Neural cell (in vitro differentiated cells): ENCODE data around the gene PRH2. TPM values are rescaled to one million over a fixed set of nuclear protein-coding genes. Genes with fewer than 3 reads are reported as not detected.

ENCODE experiments used
- H2AFZ ChIP-seq: fragments of 200-600, 300-800 bp; sonication (generic), shearing (Covaris generic); 2 replicates; pipeline ENCODE4 v1.6.0; 2014; ENCODE audit warnings: low read depth, mild to moderate bottlenecking, antibody characterized with exemption, low read length, moderate library complexity
- H3F3A ChIP-seq: fragments of 200-600 bp; shearing (Covaris generic); 2 replicates; pipeline ENCODE4 v1.6.1; 2016; ENCODE audit warnings: mild to moderate bottlenecking, moderate library complexity, mixed read lengths, antibody characterized with exemption, low read length; ENCODE audit not compliant: insufficient read depth, poor library complexity, severe bottlenecking
- H3K27ac ChIP-seq: fragments of 200-600, 300-800 bp; sonication (generic), shearing (Covaris generic); 2 replicates; pipeline ENCODE4 v1.5.1; 2014; ENCODE audit warnings: mild to moderate bottlenecking, low read length, moderate library complexity
- H3K27me3 ChIP-seq: fragments of 300-800, 200-600 bp; sonication (generic), shearing (Covaris generic); 2 replicates; pipeline ENCODE4 v1.6.0; 2014; ENCODE audit warnings: mild to moderate bottlenecking, low read depth, low read length, moderate library complexity; ENCODE audit not compliant: insufficient read depth
- H3K36me3 ChIP-seq: fragments of 300-800, 200-600 bp; sonication (generic), shearing (Covaris generic); 2 replicates; pipeline ENCODE4 v1.5.1; 2014; ENCODE audit warnings: mild to moderate bottlenecking, antibody characterized with exemption, low read length, moderate library complexity; ENCODE audit not compliant: insufficient read depth
- H3K4me2 ChIP-seq: fragments of 300-800, 200-600 bp; sonication (generic), shearing (Covaris generic); 2 replicates; pipeline ENCODE4 v1.6.0; 2014; ENCODE audit warnings: mild to moderate bottlenecking, low read length
- H3K4me3 ChIP-seq: fragments of 300-800, 200-600 bp; sonication (generic), shearing (Covaris generic); 2 replicates; pipeline ENCODE4 v1.5.1; 2014; ENCODE audit warnings: mild to moderate bottlenecking, low read length, moderate library complexity
- H3K79me2 ChIP-seq: fragments of 200-600 bp; shearing (Covaris generic); replicated peaks from 2 replicates; pipeline ENCODE4 v1.6.0; 2014; ENCODE audit warnings: mild to moderate bottlenecking, low read length, moderate library complexity; ENCODE audit not compliant: insufficient read depth
- H3K9ac ChIP-seq: fragments of 300-800, 200-600 bp; sonication (generic), shearing (Covaris generic); 2 replicates; pipeline ENCODE4 v1.6.1; 2016; ENCODE audit warnings: mild to moderate bottlenecking, low read length, mixed read lengths
- H3K9me2 ChIP-seq: fragments of 200-600 bp; shearing (Covaris generic); 2 replicates; pipeline ENCODE4 v1.6.1; 2016; ENCODE audit warnings: mild to moderate bottlenecking, low read length, mixed read lengths; ENCODE audit not compliant: insufficient read depth
- H3K9me3 ChIP-seq: fragments of 200-600, 300-800 bp; sonication (generic), shearing (Covaris generic); 2 replicates; pipeline ENCODE4 v1.6.1; 2016; ENCODE audit warnings: mild to moderate bottlenecking, mixed run types, low read length, moderate library complexity, mixed read lengths
- H4K20me1 ChIP-seq: fragments of 200-600 bp; shearing (Covaris generic); 2 replicates; pipeline ENCODE4 v1.6.1; 2016; ENCODE audit warnings: mild to moderate bottlenecking, mixed run types; ENCODE audit not compliant: insufficient read depth
- CTCF ChIP-seq: fragments of 450-650 bp; IDR thresholded peaks from 2 replicates; pipeline ENCODE4 v1.5.1; 2014; ENCODE audit warnings: antibody characterized with exemption, mild to moderate bottlenecking, moderate library complexity; ENCODE audit not compliant: poor library complexity, severe bottlenecking
- EP300 ChIP-seq: fragments of 450-650 bp; conservative IDR thresholded peaks from 2 replicates; pipeline ENCODE4 v1.6.1; 2014; ENCODE audit warnings: antibody characterized with exemption, mild to moderate bottlenecking, moderate library complexity; ENCODE audit not compliant: poor library complexity, severe bottlenecking
- EZH2 ChIP-seq: fragments of 200-600, 300-800 bp; shearing (Covaris generic), sonication (generic); IDR thresholded peaks from 2 replicates; pipeline ENCODE4 v1.6.1; 2014; ENCODE audit warnings: antibody characterized with exemption, low read length, borderline replicate concordance, mild to moderate bottlenecking; ENCODE audit not compliant: insufficient read depth, poor library complexity, severe bottlenecking
- MXI1 ChIP-seq: fragments of 450-650 bp; conservative IDR thresholded peaks from 2 replicates; pipeline ENCODE4 v1.6.1; 2014; ENCODE audit warnings: antibody characterized with exemption, mild to moderate bottlenecking; ENCODE audit not compliant: poor library complexity, severe bottlenecking
- POLR2AphosphoS5 ChIP-seq: IDR thresholded peaks from 2 replicates; pipeline ENCODE4 v1.6.1; 2012
- RAD21 ChIP-seq: fragments of 450-650 bp; conservative IDR thresholded peaks from 2 replicates; pipeline ENCODE4 v1.6.1; 2014; ENCODE audit warnings: antibody characterized with exemption, mild to moderate bottlenecking, moderate library complexity
- SMC3 ChIP-seq: fragments of 450-650 bp; conservative IDR thresholded peaks from 2 replicates; pipeline ENCODE4 v1.6.1; 2014; ENCODE audit warnings: antibody characterized with exemption, mild to moderate bottlenecking, moderate library complexity; ENCODE audit not compliant: poor library complexity
- TAF1 ChIP-seq: IDR thresholded peaks from 2 replicates; pipeline ENCODE4 v1.6.1; 2012; ENCODE audit warnings: low read depth
- polyA plus RNA-seq: library from polyadenylated mRNA; depleted of rRNA; stranded (reverse); fragments of >200 nt; gene quantifications from 2 replicates; pipeline ENCODE4 v1.2.3, GENCODE V29; 2014
- TF ChIP-seq, protein P1 (sequence below): IDR thresholded peaks from 2 replicates; pipeline ENCODE4 v1.6.1; 2012; ENCODE audit warnings: borderline replicate concordance

Gene PRH2
- polyA plus RNA-seq, 1 donor from 2014 or later = not detected

- no peak overlapping the region for H2AFZ ChIP-seq
- TF ChIP-seq MXI1 (no peak), TAF1 (no peak), RAD21 (no peak), EZH2 (no peak), CTCF (no peak), EP300 (no peak), POLR2AphosphoS5 (no peak), SMC3 (no peak)
- TF ChIP-seq, protein P1, sequence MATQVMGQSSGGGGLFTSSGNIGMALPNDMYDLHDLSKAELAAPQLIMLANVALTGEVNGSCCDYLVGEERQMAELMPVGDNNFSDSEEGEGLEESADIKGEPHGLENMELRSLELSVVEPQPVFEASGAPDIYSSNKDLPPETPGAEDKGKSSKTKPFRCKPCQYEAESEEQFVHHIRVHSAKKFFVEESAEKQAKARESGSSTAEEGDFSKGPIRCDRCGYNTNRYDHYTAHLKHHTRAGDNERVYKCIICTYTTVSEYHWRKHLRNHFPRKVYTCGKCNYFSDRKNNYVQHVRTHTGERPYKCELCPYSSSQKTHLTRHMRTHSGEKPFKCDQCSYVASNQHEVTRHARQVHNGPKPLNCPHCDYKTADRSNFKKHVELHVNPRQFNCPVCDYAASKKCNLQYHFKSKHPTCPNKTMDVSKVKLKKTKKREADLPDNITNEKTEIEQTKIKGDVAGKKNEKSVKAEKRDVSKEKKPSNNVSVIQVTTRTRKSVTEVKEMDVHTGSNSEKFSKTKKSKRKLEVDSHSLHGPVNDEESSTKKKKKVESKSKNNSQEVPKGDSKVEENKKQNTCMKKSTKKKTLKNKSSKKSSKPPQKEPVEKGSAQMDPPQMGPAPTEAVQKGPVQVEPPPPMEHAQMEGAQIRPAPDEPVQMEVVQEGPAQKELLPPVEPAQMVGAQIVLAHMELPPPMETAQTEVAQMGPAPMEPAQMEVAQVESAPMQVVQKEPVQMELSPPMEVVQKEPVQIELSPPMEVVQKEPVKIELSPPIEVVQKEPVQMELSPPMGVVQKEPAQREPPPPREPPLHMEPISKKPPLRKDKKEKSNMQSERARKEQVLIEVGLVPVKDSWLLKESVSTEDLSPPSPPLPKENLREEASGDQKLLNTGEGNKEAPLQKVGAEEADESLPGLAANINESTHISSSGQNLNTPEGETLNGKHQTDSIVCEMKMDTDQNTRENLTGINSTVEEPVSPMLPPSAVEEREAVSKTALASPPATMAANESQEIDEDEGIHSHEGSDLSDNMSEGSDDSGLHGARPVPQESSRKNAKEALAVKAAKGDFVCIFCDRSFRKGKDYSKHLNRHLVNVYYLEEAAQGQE = no peak
- no peak overlapping the region for H3K9ac ChIP-seq
- H4K20me1 ChIP-seq = no peaks in the 10 kb centered on the region
- no peaks in the 10 kb centered on the region for H3K36me3 ChIP-seq
- no peaks in the 10 kb centered on the region for H3K9me2 ChIP-seq
- no peak overlapping the region for H3K4me2 ChIP-seq
- H3K27ac ChIP-seq = no peak overlapping the region
- H3K79me2 ChIP-seq = no peaks in the 10 kb centered on the region
- peaks cover 7% of the 10 kb centered on the region for H3K9me3 ChIP-seq
- no peaks in the 10 kb centered on the region for H3F3A ChIP-seq
- H3K27me3 ChIP-seq = no peaks in the 10 kb centered on the region
- H3K4me3 ChIP-seq = no peak overlapping the region
These were observed 13.0 kb downstream of the PRH2 start for GRCh38 chr12:10941916-10942607.

GRCh38 chr12:10943167-10943566 is 14.1 kb downstream of the PRH2 start:
- no peaks in the 10 kb centered on the region for H3K36me3 ChIP-seq
- TF ChIP-seq, protein P1 = no peak
- TF ChIP-seq MXI1 = no peak
- TF ChIP-seq RAD21 = no peak
- TF ChIP-seq EZH2 = no peak
- TF ChIP-seq SMC3 = no peak
- TF ChIP-seq TAF1 = no peak
- no peak for TF ChIP-seq EP300
- no peak overlapping the region for H3K4me3 ChIP-seq
- no peak overlapping the region for H3K4me2 ChIP-seq
- H3F3A ChIP-seq = no peaks in the 10 kb centered on the region
- H3K9ac ChIP-seq = no peak overlapping the region
- no peaks in the 10 kb centered on the region for H4K20me1 ChIP-seq
- H3K79me2 ChIP-seq = no peaks in the 10 kb centered on the region
- H2AFZ ChIP-seq = no peak overlapping the region
- H3K27me3 ChIP-seq = no peaks in the 10 kb centered on the region
- H3K27ac ChIP-seq = no peak overlapping the region
- H3K9me3 ChIP-seq = peaks cover 9% of the 10 kb centered on the region
- no peaks in the 10 kb centered on the region for H3K9me2 ChIP-seq
